ENCODE measurements around the gene CREB5. TPM values are rescaled to one million over a fixed set of nuclear protein-coding genes. Genes with fewer than 3 reads are reported as not detected.

The CREB5 gene
- total RNA-seq, 1 experiment from 2014 or later, result 2.1 TPM

- no peaks in the 10 kb centered on the region for H3F3A ChIP-seq (ENCODE audit: insufficient read depth, low read depth)
- intact Hi-C loops (cut with micrococcal nuclease; ENCODE audit: unreplicated experiment), result no loop called here
- no peaks in the 10 kb centered on the region for H3K27me3 ChIP-seq (ENCODE audit: insufficient read depth, low read depth)
- H2AFZ ChIP-seq, result no peak overlapping the region
- H3K27ac ChIP-seq, result no peak overlapping the region
- no peak for DNase-seq
- ChIA-PET CTCF (no interaction called here), POLR2A (ENCODE audit: unreplicated experiment) (no interaction called here)
- H3K36me3 ChIP-seq (ENCODE audit: low read depth), result no peaks in the 10 kb centered on the region
- H3K4me3 ChIP-seq, result no peak overlapping the region
- no peaks in the 10 kb centered on the region for H3K9me2 ChIP-seq (ENCODE audit: insufficient read depth)
- H4K20me1 ChIP-seq (ENCODE audit: insufficient read depth), result no peaks in the 10 kb centered on the region
- TF ChIP-seq CTCF (conservative IDR thresholded peaks at IDR 0.05), result no peak
- no peak for TF ChIP-seq EZH2 (IDR thresholded peaks at IDR 0.05; ENCODE audit: low read depth)
- H3K4me1 ChIP-seq (replicated peaks; ENCODE audit: insufficient read depth), result no peaks in the 10 kb centered on the region
- no TSS peak for BruUV-seq (replicated peaks)
- H3K9me3 ChIP-seq (ENCODE audit: insufficient read depth, low read depth), result no peaks in the 10 kb centered on the region
- H3K4me2 ChIP-seq, result no peak overlapping the region
- H3K79me2 ChIP-seq (ENCODE audit: low read depth), result no peaks in the 10 kb centered on the region
These were observed 81.2 kb downstream of the CREB5 start for GRCh38 chr7:28493477-28493876.

DNA sequence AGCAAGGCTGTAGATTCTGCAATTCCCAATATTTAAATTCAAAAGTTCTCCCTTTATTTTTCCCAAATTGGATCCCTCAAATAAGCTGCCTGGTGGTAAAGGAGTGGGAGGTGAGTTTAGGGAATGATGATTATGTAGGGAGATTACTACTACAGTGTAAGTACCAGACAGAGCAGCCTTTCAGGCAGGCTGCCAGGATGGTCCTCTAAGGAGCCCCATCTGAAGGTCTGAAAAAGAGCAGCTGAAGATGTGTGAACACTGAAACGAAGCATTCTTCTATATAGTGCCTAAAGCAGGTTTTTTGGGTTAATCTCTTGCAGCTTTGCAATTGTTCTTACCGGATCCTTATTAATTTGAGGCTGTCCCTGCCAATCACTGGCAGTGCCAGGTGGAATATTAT lies 84.7 kb downstream of the CREB5 start:
- BruUV-seq (replicated peaks), result no TSS peak
- POLR2A ChIA-PET (ENCODE audit: unreplicated experiment), result no interaction called here

GRCh38 chr7:28498636-28499035 lies 86.3 kb downstream of the CREB5 start:
- CTCF ChIA-PET, result no interaction called here
- H3K4me1 ChIP-seq (replicated peaks; ENCODE audit: insufficient read depth), result no peaks in the 10 kb centered on the region
- no peak for DNase-seq

More for the DNA sequence above, 84.7 kb downstream of the CREB5 start:
- Histone ChIP-seq H3K9me2 (ENCODE audit: insufficient read depth) (no peaks in the 10 kb centered on the region), H3K9me3 (ENCODE audit: insufficient read depth, low read depth) (no peaks in the 10 kb centered on the region), H3K27me3 (ENCODE audit: insufficient read depth, low read depth) (no peaks in the 10 kb centered on the region), H3K79me2 (ENCODE audit: low read depth) (no peaks in the 10 kb centered on the region), H3K4me1 (replicated peaks; ENCODE audit: insufficient read depth) (no peaks in the 10 kb centered on the region), H2AFZ (no peak overlapping the region), H3K36me3 (ENCODE audit: low read depth) (no peaks in the 10 kb centered on the region), H3K27ac (no peak overlapping the region), H3K4me2 (no peak overlapping the region), H3F3A (ENCODE audit: insufficient read depth, low read depth) (no peaks in the 10 kb centered on the region), H4K20me1 (ENCODE audit: insufficient read depth) (no peaks in the 10 kb centered on the region), H3K4me3 (no peak overlapping the region)
- intact Hi-C loops (cut with micrococcal nuclease; ENCODE audit: unreplicated experiment), result no loop called here
- DNase-seq, result no peak
- no peak for TF ChIP-seq CTCF (conservative IDR thresholded peaks at IDR 0.05)
- TF ChIP-seq EZH2 (IDR thresholded peaks at IDR 0.05; ENCODE audit: low read depth), result no peak
- CTCF ChIA-PET, result no interaction called here

More at GRCh38 chr7:28498636-28499035, 86.3 kb downstream of the CREB5 start:
- H3K9me3 ChIP-seq (ENCODE audit: insufficient read depth, low read depth), result no peaks in the 10 kb centered on the region
- TF ChIP-seq CTCF (conservative IDR thresholded peaks at IDR 0.05) (no peak), EZH2 (IDR thresholded peaks at IDR 0.05; ENCODE audit: low read depth) (no peak)
- H3K79me2 ChIP-seq (ENCODE audit: low read depth), result no peaks in the 10 kb centered on the region
- POLR2A ChIA-PET (ENCODE audit: unreplicated experiment), result no interaction called here
- BruUV-seq (replicated peaks), result no TSS peak
- intact Hi-C loops (cut with micrococcal nuclease; ENCODE audit: unreplicated experiment), result no loop called here
- H3F3A ChIP-seq (ENCODE audit: insufficient read depth, low read depth), result no peaks in the 10 kb centered on the region
- no peaks in the 10 kb centered on the region for H4K20me1 ChIP-seq (ENCODE audit: insufficient read depth)
- H3K27me3 ChIP-seq (ENCODE audit: insufficient read depth, low read depth), result no peaks in the 10 kb centered on the region
- no peak overlapping the region for H3K4me3 ChIP-seq
- H3K36me3 ChIP-seq (ENCODE audit: low read depth), result no peaks in the 10 kb centered on the region
- no peaks in the 10 kb centered on the region for H3K9me2 ChIP-seq (ENCODE audit: insufficient read depth)
- H2AFZ ChIP-seq, result no peak overlapping the region
- H3K4me2 ChIP-seq, result no peak overlapping the region
- H3K27ac ChIP-seq, result no peak overlapping the region
